IMR-90 (cell line): ENCODE measurements around the gene BLTP1. TPM values are rescaled to one million over a fixed set of nuclear protein-coding genes. Genes with fewer than 3 reads are reported as not detected.
"Not testable (repeated sequence)": the region's sequence is repeated elsewhere in the genome, so short reads cannot be mapped to it uniquely, and the experiment has no call there.

Experiments used
- ATAC-seq: fragments of 200-7000 bp; cut with Tn5 transposase; 2 replicates; pipeline ENCODE4 v1.9.1; 2020; ENCODE audit warnings: low read depth, mild to moderate bottlenecking, moderate library complexity
- BruUV-seq: library from RNA; stranded (reverse); fragments of 400-500 nt; replicated peaks from 2 replicates; lab custom pipeline; 2021; lab: Mats Ljungman, UMichigan
- CTCF ChIA-PET: fragments of 300-600 bp; formaldehyde crosslinking; extraction: SDS; loops from one replicate; lab custom pipeline; 2021; ENCODE audit warnings: antibody characterized with exemption; lab: Yijun Ruan, JAX
- POLR2A ChIA-PET: fragments of 300-600 bp; sonication (Branson Sonifier 250); formaldehyde crosslinking; loops from one replicate; lab custom pipeline; 2022; ENCODE audit warnings: antibody characterized with exemption; ENCODE audit not compliant: unreplicated experiment; lab: Charles Lee
- DNase-seq: peaks from one replicate; pipeline ENCODE4 v3.0.0; 2013
- H2AFZ ChIP-seq: replicated peaks from 2 replicates; pipeline ENCODE3; 2013; ENCODE audit warnings: low read length, mild to moderate bottlenecking; ENCODE audit not compliant: poor library complexity
- H2AK5ac ChIP-seq: 2 replicates; pipeline ENCODE4 v1.6.1; 2013; ENCODE audit warnings: low read depth, low read length, inconsistent platforms
- H2AK9ac ChIP-seq: replicated peaks from 2 replicates; pipeline ENCODE3; 2013; ENCODE audit warnings: mild to moderate bottlenecking, low read depth, low read length, moderate library complexity; ENCODE audit not compliant: poor library complexity
- H2BK120ac ChIP-seq: 2 replicates; pipeline ENCODE4 v1.6.1; 2013; ENCODE audit warnings: low read depth, low read length, inconsistent platforms
- H2BK15ac ChIP-seq: 3 replicates; pipeline ENCODE4 v1.6.1; 2013; ENCODE audit warnings: low read depth, low read length, inconsistent platforms
- H2BK20ac ChIP-seq: 2 replicates; pipeline ENCODE4 v1.6.1; 2013; ENCODE audit warnings: low read depth, mild to moderate bottlenecking, inconsistent platforms, low read length, moderate library complexity
- H2BK5ac ChIP-seq: 2 replicates; pipeline ENCODE4 v1.6.1; 2013; ENCODE audit warnings: mild to moderate bottlenecking, low read depth, low read length, inconsistent platforms; ENCODE audit not compliant: poor library complexity, severe bottlenecking
- H3K14ac ChIP-seq: replicated peaks from 2 replicates; pipeline ENCODE4 v1.6.1; 2013; ENCODE audit warnings: low read depth, low read length, inconsistent platforms
- H3K18ac ChIP-seq: 2 replicates; pipeline ENCODE4 v1.6.1; 2013; ENCODE audit warnings: low read depth, low read length, control low read depth
- H3K23ac ChIP-seq: 2 replicates; pipeline ENCODE4 v1.6.1; 2013; ENCODE audit warnings: low read depth, low read length, inconsistent platforms
- H3K27ac ChIP-seq: 2 replicates; pipeline ENCODE4 v1.5.1; 2013; ENCODE audit warnings: mild to moderate bottlenecking, control low read depth, low read length; ENCODE audit not compliant: insufficient read depth
- H3K27me3 ChIP-seq: 2 replicates; pipeline ENCODE4 v1.6.1; 2013; ENCODE audit warnings: low read length; ENCODE audit not compliant: control insufficient read depth, insufficient read depth
- H3K36me3 ChIP-seq: 2 replicates; pipeline ENCODE4 v1.6.1; 2013; ENCODE audit warnings: low read length, mixed read lengths; ENCODE audit not compliant: control insufficient read depth, insufficient read depth
- H3K4ac ChIP-seq: 2 replicates; pipeline ENCODE4 v1.6.1; 2013; ENCODE audit warnings: low read depth, low read length, inconsistent platforms
- H3K4me1 ChIP-seq: 2 replicates; pipeline ENCODE4 v1.6.1; 2013; ENCODE audit warnings: low read length, mixed read lengths; ENCODE audit not compliant: control insufficient read depth, insufficient read depth
- H3K4me2 ChIP-seq: 2 replicates; pipeline ENCODE4 v1.6.1; 2013; ENCODE audit warnings: low read depth, mild to moderate bottlenecking, control low read depth, low read length, moderate library complexity
- H3K4me3 ChIP-seq: 2 replicates; pipeline ENCODE4 v1.5.1; 2013; ENCODE audit warnings: low read depth, mild to moderate bottlenecking, control low read depth, low read length, moderate library complexity; ENCODE audit not compliant: insufficient read depth
- H3K56ac ChIP-seq: 2 replicates; pipeline ENCODE4 v1.6.1; 2013; ENCODE audit warnings: low read length, inconsistent platforms; ENCODE audit not compliant: insufficient read depth; ENCODE audit errors: extremely low read depth
- H3K79me1 ChIP-seq, 2 experiments: 2 replicates each; pipeline ENCODE4 v1.6.1; 2013; ENCODE audit warnings: low read length in 2 of 2, inconsistent platforms in 1 of 2, low read depth in 1 of 2
- H3K9ac ChIP-seq: 2 replicates; pipeline ENCODE4 v1.6.1; 2013; ENCODE audit warnings: low read depth, low read length, control low read depth
- H3K9me1 ChIP-seq: 2 replicates; pipeline ENCODE4 v1.6.1; 2013; ENCODE audit warnings: low read length, inconsistent platforms; ENCODE audit not compliant: insufficient read depth
- H3K9me3 ChIP-seq: 2 replicates; pipeline ENCODE4 v1.6.1; 2013; ENCODE audit warnings: low read length; ENCODE audit not compliant: control insufficient read depth, insufficient read depth
- H4K20me1 ChIP-seq: 2 replicates; pipeline ENCODE4 v1.6.1; 2013; ENCODE audit warnings: low read length, inconsistent platforms; ENCODE audit not compliant: insufficient read depth
- H4K5ac ChIP-seq: 2 replicates; pipeline ENCODE4 v1.6.1; 2013; ENCODE audit warnings: mild to moderate bottlenecking, low read depth, low read length, control low read depth
- H4K8ac ChIP-seq, 2 experiments: 2 replicates each; pipeline ENCODE4 v1.6.1; 2013; ENCODE audit warnings: low read depth in 2 of 2, low read length in 2 of 2, control low read depth in 1 of 2, inconsistent platforms in 1 of 2
- H4K91ac ChIP-seq: 2 replicates; pipeline ENCODE4 v1.6.1; 2013; ENCODE audit warnings: low read depth, low read length, inconsistent platforms; ENCODE audit not compliant: insufficient read depth
- BHLHE40 ChIP-seq: fragments of 150-350 bp; IDR thresholded peaks from 2 replicates; pipeline ENCODE4 v1.6.1; 2016; ENCODE audit warnings: mild to moderate bottlenecking, low read depth, low read length
- CEBPB ChIP-seq: IDR thresholded peaks from 2 replicates; pipeline ENCODE4 v1.6.1; 2012; ENCODE audit warnings: low read depth, low read length, improper control_type of control experiment
- ELK1 ChIP-seq: fragments of 150-350 bp; IDR thresholded peaks from 2 replicates; pipeline ENCODE4 v1.6.1; 2016; ENCODE audit warnings: low read depth, mild to moderate bottlenecking, low read length, moderate library complexity, borderline replicate concordance
- FOS ChIP-seq: fragments of 150-350 bp; IDR thresholded peaks from 2 replicates; pipeline ENCODE4 v1.6.1; 2016; ENCODE audit warnings: low read depth, low read length
- MAFK ChIP-seq: IDR thresholded peaks from 2 replicates; pipeline ENCODE4 v1.6.1; 2012; ENCODE audit warnings: low read depth, low read length, improper control_type of control experiment
- NFE2L2 ChIP-seq: fragments of 150-350 bp; IDR thresholded peaks from 2 replicates; pipeline ENCODE4 v1.6.1; 2016; ENCODE audit warnings: low read depth, mild to moderate bottlenecking, low read length
- POLR2A ChIP-seq: IDR thresholded peaks from 2 replicates; pipeline ENCODE4 v1.6.1; 2012; ENCODE audit warnings: mild to moderate bottlenecking, low read depth, low read length
- RAD21 ChIP-seq: IDR thresholded peaks from 2 replicates; pipeline ENCODE4 v1.6.1; 2012; ENCODE audit warnings: low read length, improper control_type of control experiment
- RCOR1 ChIP-seq: IDR thresholded peaks from 2 replicates; pipeline ENCODE4 v1.6.1; 2012; ENCODE audit warnings: mild to moderate bottlenecking, low read length, improper control_type of control experiment; ENCODE audit not compliant: insufficient replicate concordance
- RFX5 ChIP-seq: IDR thresholded peaks from 2 replicates; pipeline ENCODE4 v1.8.0; 2012; ENCODE audit warnings: low read depth, mild to moderate bottlenecking, low read length, moderate library complexity
- SMC3 ChIP-seq: fragments of 150-350 bp; IDR thresholded peaks from 2 replicates; pipeline ENCODE4 v1.6.1; 2016; ENCODE audit warnings: low read depth, mild to moderate bottlenecking, antibody characterized with exemption, low read length, moderate library complexity
- WGBS, 2 experiments: methylation state at CpG; one replicate each; pipeline versions ENCODE4 v1.1.5 to v1.1.7; 2013; ENCODE audit warnings: missing lambda C conversion rate in 2 of 2; ENCODE audit not compliant: insufficient read length in 1 of 2; ENCODE audit errors: extremely low coverage in 2 of 2; 5-methylcytosine and 5-hydroxymethylcytosine counted together
- dilution Hi-C: fragments of 300-500 bp; cut with HindIII; formaldehyde crosslinking; loops from one replicate; pipeline ENCODE4 v1.14.3; 2018; ENCODE audit warnings: low sequenced_read_pairs; ENCODE audit not compliant: unreplicated experiment
- in situ Hi-C: fragments of 300-500 bp; cut with MboI; formaldehyde crosslinking; loops from 3 replicates; pipeline ENCODE4 v1.14.3; 2019; ENCODE audit warnings: low sequenced_read_pairs, inconsistent platforms, mixed read lengths
- intact Hi-C: fragments of 100-400 bp; cut with micrococcal nuclease; formaldehyde crosslinking; loops from 2 replicates; pipeline ENCODE4 v1.10.0; 2022
- polyA plus RNA-seq, 3 experiments: library from polyadenylated mRNA; depleted of rRNA; stranded (reverse); fragments of >200 nt; gene quantifications; 2 replicates each; pipeline ENCODE4 v1.2.3, GENCODE V29; 2012; ENCODE audit warnings: low replicate concordance in 1 of 3
- total RNA-seq: library from RNA; depleted of rRNA; stranded (reverse); fragments of >200 nt; gene quantifications from 2 replicates; pipeline ENCODE4 v1.2.3, GENCODE V29; 2012

Gene BLTP1
- total and polyA plus RNA-seq, 2 of the 4 experiments (the other 2 are of a cell fraction): 18.9 to 92.7 TPM

- H2AK5ac ChIP-seq: no peak overlapping the region
- BruUV-seq: no TSS peak
Measured at GRCh38 chr4:122107680-122108079, 44.5 kb upstream of the BLTP1 start.

GRCh38 chr4:122110304-122110703, 41.8 kb upstream of the BLTP1 start:
- H2AK5ac ChIP-seq, CTCF ChIA-PET, H3K18ac ChIP-seq, H2AFZ ChIP-seq, H3K27ac ChIP-seq, H3K4me2 ChIP-seq, dilution Hi-C loops, H2AK9ac ChIP-seq, in situ Hi-C loops, DNase-seq, H3K79me1 ChIP-seq, H3K4me3 ChIP-seq, POLR2A ChIA-PET, H3K27me3 ChIP-seq, H3K4ac ChIP-seq, H3K36me3 ChIP-seq, H3K56ac ChIP-seq, H4K5ac ChIP-seq, H4K20me1 ChIP-seq, H2BK5ac ChIP-seq, H3K9me1 ChIP-seq, H3K14ac ChIP-seq, H2BK120ac ChIP-seq, H3K4me1 ChIP-seq, BruUV-seq, H2BK20ac ChIP-seq, ATAC-seq, intact Hi-C loops, H2BK15ac ChIP-seq, H4K8ac ChIP-seq, H3K9me3 ChIP-seq, H3K23ac ChIP-seq, H3K9ac ChIP-seq, H4K91ac ChIP-seq: not testable (repeated sequence)
- WGBS, 2 experiments: no CpG with 5 or more reads among the region's 14 CpGs

More at GRCh38 chr4:122107680-122108079, 44.5 kb upstream of the BLTP1 start:
- DNase-seq (no peak), ATAC-seq (no peak)
- Histone ChIP-seq H3K14ac (no peak overlapping the region), H4K91ac (no peak overlapping the region), H3K27me3 (no peaks in the 10 kb centered on the region; the same call in none of the 2 replicates), H3K27ac (no peak overlapping the region), H3K23ac (no peak overlapping the region), H4K20me1 (no peaks in the 10 kb centered on the region), H2AFZ (no peak overlapping the region), H3K18ac (no peak overlapping the region), H2BK20ac (no peak overlapping the region), H3K9me3 (no peaks in the 10 kb centered on the region), H4K8ac (no peak overlapping the region), H2AK9ac (no peak overlapping the region), H3K4me1 (no peaks in the 10 kb centered on the region), H3K9me1 (no peaks in the 10 kb centered on the region; the same call in 1 of the 2 replicates), H3K4ac (no peak overlapping the region), H3K56ac (no peak overlapping the region), H4K5ac (no peak overlapping the region), H3K79me1 (no peaks in the 10 kb centered on the region), H3K4me2 (no peak overlapping the region), H3K36me3 (no peaks in the 10 kb centered on the region), H3K4me3 (no peak overlapping the region), H3K9ac (no peak overlapping the region), H2BK120ac (no peak overlapping the region), H2BK15ac (no peak overlapping the region), H2BK5ac (no peak overlapping the region)
- 20% methylated on average over 1 of the region's 2 CpGs; no CpG with 5 or more reads in 1 of the 2 experiments for WGBS, 2 experiments
- intact Hi-C loops: no loop called here
- dilution Hi-C loops: no loop called here
- ChIA-PET POLR2A (no interaction called here), CTCF (no interaction called here)
- no peak for TF ChIP-seq CEBPB
- TF ChIP-seq BHLHE40: no peak
- no peak for TF ChIP-seq SMC3
- no peak for TF ChIP-seq RCOR1
- TF ChIP-seq NFE2L2: no peak
- no peak for TF ChIP-seq FOS
- TF ChIP-seq RFX5: no peak
- TF ChIP-seq POLR2A: no peak
- no peak for TF ChIP-seq ELK1
- no peak for TF ChIP-seq RAD21
- no peak for TF ChIP-seq MAFK
- in situ Hi-C loops: no loop called here
